Osteocyte (in vitro differentiated cells): Measurements from ENCODE around the gene PRKCD. TPM values are rescaled to one million over a fixed set of nuclear protein-coding genes. Genes with fewer than 3 reads are reported as not detected.

Source experiments
- DNase-seq: peaks from one replicate; pipeline ENCODE4 v3.0.0; 2021; ENCODE audit warnings: mixed read lengths; ENCODE audit not compliant: unreplicated experiment; ENCODE audit errors: extremely low spot score
- H3K27ac Mint-ChIP-seq: one replicate; pipeline ENCODE4 v1.8.0; 2021; ENCODE audit warnings: mild to moderate bottlenecking, mixed read lengths; ENCODE audit not compliant: unreplicated experiment
- H3K27me3 Mint-ChIP-seq: one replicate; pipeline ENCODE4 v1.8.0; 2021; ENCODE audit warnings: mixed read lengths; ENCODE audit not compliant: unreplicated experiment
- H3K36me3 Mint-ChIP-seq: one replicate; pipeline ENCODE4 v1.8.0; 2021; ENCODE audit warnings: mixed read lengths; ENCODE audit not compliant: unreplicated experiment
- H3K4me1 Mint-ChIP-seq: one replicate; pipeline ENCODE4 v1.8.0; 2021; ENCODE audit warnings: mixed read lengths; ENCODE audit not compliant: unreplicated experiment
- H3K4me3 Mint-ChIP-seq: one replicate; pipeline ENCODE4 v1.8.0; 2021; ENCODE audit warnings: mild to moderate bottlenecking, moderate library complexity, mixed read lengths; ENCODE audit not compliant: unreplicated experiment
- H3K9me3 Mint-ChIP-seq: one replicate; pipeline ENCODE4 v1.8.0; 2021; ENCODE audit warnings: mixed read lengths; ENCODE audit not compliant: unreplicated experiment
- total RNA-seq: library from RNA; stranded (reverse); gene quantifications from 2 replicates; pipeline ENCODE4 v1.2.1, GENCODE V29; 2021
- TF ChIP-seq, protein P1 (sequence below): fragments of 200-600 bp; sonication (generic); IDR thresholded peaks from 2 replicates; pipeline ENCODE4 v1.5.0; 2021; ENCODE audit warnings: antibody characterized with exemption, mild to moderate bottlenecking, moderate library complexity

The PRKCD gene
- total RNA-seq, 1 donor from 2014 or later: 17.1 TPM

DNA sequence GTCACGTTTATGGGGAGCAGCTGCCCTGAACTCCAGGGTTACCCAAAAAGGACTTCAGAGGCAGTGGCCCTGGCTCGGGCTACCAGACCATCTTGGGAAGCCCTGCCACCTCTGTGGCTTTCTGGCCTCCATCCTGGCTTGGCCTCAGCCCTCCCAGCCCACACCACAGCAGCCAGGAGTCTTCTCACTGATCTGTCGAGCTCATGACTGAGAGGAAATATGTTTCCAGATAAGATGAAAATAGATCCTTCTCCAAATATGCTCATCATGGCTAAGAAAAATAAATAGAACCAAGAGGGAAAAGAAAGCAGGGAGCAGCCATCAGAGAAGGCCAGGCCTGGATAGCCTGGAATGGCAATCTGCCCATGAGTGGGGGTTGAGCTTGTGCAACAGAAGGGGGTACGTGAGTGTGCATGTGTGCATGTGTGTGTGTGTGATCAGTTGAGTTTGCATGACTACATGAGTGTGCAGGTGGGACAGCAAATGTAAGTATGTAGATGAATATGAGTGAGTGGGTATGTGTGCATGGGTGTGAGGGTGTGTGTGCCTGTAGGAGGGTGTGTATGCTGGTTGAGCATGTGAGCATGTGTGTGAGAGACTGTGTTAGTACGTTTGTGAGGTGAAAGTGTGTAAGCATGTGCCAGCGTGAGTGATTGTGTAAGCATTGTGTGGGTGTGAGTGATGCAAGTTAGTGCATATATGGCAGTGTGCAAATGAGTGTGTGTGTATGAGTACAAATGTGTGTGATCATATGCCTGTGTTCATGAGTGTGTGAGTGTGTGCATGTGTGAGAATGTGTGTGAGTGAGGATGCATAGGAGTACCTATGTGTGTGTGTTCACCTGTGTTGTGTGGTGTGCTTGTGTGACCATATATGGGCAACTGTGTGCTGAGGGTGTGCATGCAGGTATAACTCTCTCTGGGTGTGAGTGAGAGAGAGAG is 20.8 kb upstream of the PRKCD start:
- no peak overlapping the region for H3K27ac Mint-ChIP-seq

DNA sequence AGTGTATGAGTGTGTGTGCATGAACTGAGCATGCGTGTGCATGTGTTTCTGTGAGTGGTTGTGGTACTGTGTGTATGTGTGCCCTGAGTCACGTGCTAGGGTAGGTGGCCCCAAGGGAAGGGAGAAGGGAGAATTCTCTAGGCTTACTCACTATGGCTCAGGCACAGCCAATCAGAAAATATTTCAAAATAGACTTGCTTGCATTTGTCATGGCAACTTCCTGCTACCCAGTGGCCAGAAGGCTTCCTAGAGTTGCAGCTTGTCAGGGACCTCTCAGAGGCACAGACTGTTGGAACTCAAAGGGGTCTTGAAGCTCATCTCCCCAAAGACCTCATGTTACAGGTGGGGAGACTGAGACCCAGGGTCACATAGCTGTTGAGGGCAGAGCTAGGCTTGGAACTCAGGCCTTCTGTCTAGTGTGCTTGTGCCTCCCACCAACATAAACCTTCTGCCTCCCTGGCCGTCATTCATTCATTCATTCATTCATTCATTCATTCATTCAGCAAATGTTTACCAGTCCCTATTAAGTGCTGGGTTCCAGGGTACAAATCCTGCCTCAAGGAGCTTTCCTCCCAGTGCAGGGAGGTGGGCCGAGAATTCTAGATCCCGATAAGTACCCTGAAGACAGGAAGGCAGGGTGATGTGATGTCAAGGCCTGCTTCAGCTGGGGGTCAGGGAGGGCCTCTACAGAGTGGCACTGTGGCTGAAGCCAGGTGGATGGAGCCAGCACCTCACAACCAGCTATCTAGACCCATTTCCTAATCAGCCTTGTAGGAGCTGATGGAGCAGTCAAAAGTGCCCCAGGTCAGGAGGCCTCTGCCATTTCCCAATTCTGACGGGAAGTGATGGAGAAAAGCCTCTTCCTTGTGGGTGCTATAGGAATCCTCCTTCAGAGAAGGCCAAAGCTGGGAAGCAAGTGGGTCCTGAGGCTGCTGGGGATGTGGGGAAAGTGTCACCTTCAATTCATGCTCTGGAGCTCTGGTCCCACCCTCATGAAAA is 19.9 kb upstream of the PRKCD start:
- Mint-ChIP-seq H3K9me3 (no peaks in the 10 kb centered on the region), H3K27me3 (no peaks in the 10 kb centered on the region), H3K36me3 (no peaks in the 10 kb centered on the region), H3K4me1 (peaks cover 8% of the 10 kb centered on the region), H3K4me3 (no peak overlapping the region), H3K27ac (no peak overlapping the region)
- DNase-seq: no peak
- TF ChIP-seq, protein P1, sequence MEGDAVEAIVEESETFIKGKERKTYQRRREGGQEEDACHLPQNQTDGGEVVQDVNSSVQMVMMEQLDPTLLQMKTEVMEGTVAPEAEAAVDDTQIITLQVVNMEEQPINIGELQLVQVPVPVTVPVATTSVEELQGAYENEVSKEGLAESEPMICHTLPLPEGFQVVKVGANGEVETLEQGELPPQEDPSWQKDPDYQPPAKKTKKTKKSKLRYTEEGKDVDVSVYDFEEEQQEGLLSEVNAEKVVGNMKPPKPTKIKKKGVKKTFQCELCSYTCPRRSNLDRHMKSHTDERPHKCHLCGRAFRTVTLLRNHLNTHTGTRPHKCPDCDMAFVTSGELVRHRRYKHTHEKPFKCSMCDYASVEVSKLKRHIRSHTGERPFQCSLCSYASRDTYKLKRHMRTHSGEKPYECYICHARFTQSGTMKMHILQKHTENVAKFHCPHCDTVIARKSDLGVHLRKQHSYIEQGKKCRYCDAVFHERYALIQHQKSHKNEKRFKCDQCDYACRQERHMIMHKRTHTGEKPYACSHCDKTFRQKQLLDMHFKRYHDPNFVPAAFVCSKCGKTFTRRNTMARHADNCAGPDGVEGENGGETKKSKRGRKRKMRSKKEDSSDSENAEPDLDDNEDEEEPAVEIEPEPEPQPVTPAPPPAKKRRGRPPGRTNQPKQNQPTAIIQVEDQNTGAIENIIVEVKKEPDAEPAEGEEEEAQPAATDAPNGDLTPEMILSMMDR: no peak

More for the DNA sequence above, 20.8 kb upstream of the PRKCD start:
- Mint-ChIP-seq H3K4me3 (no peak overlapping the region), H3K9me3 (no peaks in the 10 kb centered on the region), H3K36me3 (no peaks in the 10 kb centered on the region), H3K27me3 (no peaks in the 10 kb centered on the region), H3K4me1 (peaks cover 8% of the 10 kb centered on the region)
- TF ChIP-seq, protein P1: no peak
- DNase-seq: no peak

DNA sequence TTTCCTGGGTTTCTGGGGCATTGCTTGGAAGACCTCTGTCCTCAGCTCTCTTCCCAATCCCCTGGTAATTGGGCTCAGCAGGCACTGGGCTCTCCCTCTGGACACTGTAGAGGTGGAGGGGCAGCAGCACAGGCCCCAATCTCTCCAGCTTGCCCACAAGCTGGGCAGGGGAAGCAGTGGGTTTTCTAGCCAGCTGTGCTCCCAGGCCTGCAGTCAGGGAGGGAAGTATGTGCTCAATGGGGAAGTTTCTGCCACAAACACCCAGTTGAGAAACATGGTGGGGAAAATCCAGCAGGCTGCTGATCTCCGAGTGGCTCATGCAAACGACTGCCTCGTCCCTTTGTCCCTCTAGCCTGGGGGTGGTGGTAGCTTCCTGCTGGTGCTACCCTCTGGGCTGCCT is 18.0 kb upstream of the PRKCD start:
- Mint-ChIP-seq H3K4me3 (no peak overlapping the region), H3K27me3 (no peaks in the 10 kb centered on the region), H3K9me3 (no peaks in the 10 kb centered on the region), H3K27ac (no peak overlapping the region), H3K4me1 (peaks cover 8% of the 10 kb centered on the region), H3K36me3 (no peaks in the 10 kb centered on the region)
- DNase-seq: no peak
- TF ChIP-seq, protein P1: no peak

DNA sequence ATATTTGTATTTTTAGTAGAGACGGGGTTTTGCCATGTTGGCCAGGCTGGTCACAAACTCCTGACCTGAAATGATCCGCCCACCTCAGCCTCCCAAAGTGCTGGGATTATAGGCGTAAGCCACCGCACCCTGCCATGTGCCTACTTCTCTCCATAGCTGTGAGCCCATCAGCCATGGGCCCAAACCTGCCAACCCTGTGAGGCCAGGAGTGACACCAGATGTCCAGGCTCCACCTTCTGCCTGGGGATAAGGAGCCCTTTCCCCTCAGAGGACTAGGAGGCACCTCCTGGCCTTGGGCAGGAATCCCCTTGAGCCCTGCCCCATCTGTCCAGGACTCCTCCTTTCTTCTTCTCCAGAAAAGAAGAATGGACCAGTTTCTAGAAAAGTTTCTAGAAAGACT is 16.6 kb upstream of the PRKCD start:
- H3K9me3 Mint-ChIP-seq: no peaks in the 10 kb centered on the region
- TF ChIP-seq, protein P1: no peak
- no peaks in the 10 kb centered on the region for H3K27me3 Mint-ChIP-seq
- no peak overlapping the region for H3K27ac Mint-ChIP-seq
- H3K4me3 Mint-ChIP-seq: no peak overlapping the region
- no peaks in the 10 kb centered on the region for H3K36me3 Mint-ChIP-seq
- peaks cover 8% of the 10 kb centered on the region for H3K4me1 Mint-ChIP-seq
- no peak for DNase-seq
